Calu3 (cell line): ENCODE results near the gene PMPCA. TPM values are rescaled to one million over a fixed set of nuclear protein-coding genes. Genes with fewer than 3 reads are reported as not detected.

Experiments
- BruUV-seq: library from RNA; stranded (reverse); fragments of 400-500 nt; replicated peaks from 2 replicates; lab custom pipeline; 2021; lab: Mats Ljungman, UMichigan
- CTCF ChIA-PET: fragments of 300-600 bp; sonication (Branson Sonifier 250); formaldehyde crosslinking; loops from one replicate; lab custom pipeline; 2022; ENCODE audit warnings: antibody characterized with exemption; lab: Charles Lee
- DNase-seq: peaks from one replicate; pipeline ENCODE4 v3.0.0; 2022
- H3K27ac Mint-ChIP-seq: one replicate; pipeline ENCODE4 v1.8.0; 2022; ENCODE audit warnings: mixed read lengths; ENCODE audit not compliant: unreplicated experiment
- H3K27me3 Mint-ChIP-seq: one replicate; pipeline ENCODE4 v1.8.0; 2022; ENCODE audit warnings: mixed read lengths; ENCODE audit not compliant: unreplicated experiment
- H3K36me3 Mint-ChIP-seq: one replicate; pipeline ENCODE4 v1.8.0; 2022; ENCODE audit warnings: mild to moderate bottlenecking, moderate library complexity, mixed read lengths; ENCODE audit not compliant: insufficient read depth, unreplicated experiment
- H3K4me1 Mint-ChIP-seq: one replicate; pipeline ENCODE4 v1.8.0; 2022; ENCODE audit warnings: mild to moderate bottlenecking, low read depth, mixed read lengths; ENCODE audit not compliant: unreplicated experiment
- H3K4me3 Mint-ChIP-seq: one replicate; pipeline ENCODE4 v1.8.0; 2022; ENCODE audit warnings: mild to moderate bottlenecking, low read depth, moderate library complexity, mixed read lengths; ENCODE audit not compliant: unreplicated experiment
- H3K9me3 Mint-ChIP-seq: one replicate; pipeline ENCODE4 v1.8.0; 2022; ENCODE audit warnings: low read depth, mixed read lengths; ENCODE audit not compliant: unreplicated experiment
- intact Hi-C: fragments of 100-400 bp; cut with micrococcal nuclease; formaldehyde crosslinking; loops from one replicate; pipeline ENCODE4 v1.10.0; 2022; ENCODE audit not compliant: unreplicated experiment
- total RNA-seq: library from RNA; stranded (reverse); gene quantifications from 2 replicates; pipeline ENCODE4 v1.2.3, GENCODE V29; 2022
- TF ChIP-seq, protein P1 (sequence below): fragments of 200-600 bp; IDR thresholded peaks from one replicate; pipeline ENCODE4 v1.8.0; 2022; ENCODE audit warnings: antibody characterized with exemption; ENCODE audit not compliant: unreplicated experiment

The PMPCA gene
- total RNA-seq, 1 experiment from 2014 or later: 44.0 TPM

DNA sequence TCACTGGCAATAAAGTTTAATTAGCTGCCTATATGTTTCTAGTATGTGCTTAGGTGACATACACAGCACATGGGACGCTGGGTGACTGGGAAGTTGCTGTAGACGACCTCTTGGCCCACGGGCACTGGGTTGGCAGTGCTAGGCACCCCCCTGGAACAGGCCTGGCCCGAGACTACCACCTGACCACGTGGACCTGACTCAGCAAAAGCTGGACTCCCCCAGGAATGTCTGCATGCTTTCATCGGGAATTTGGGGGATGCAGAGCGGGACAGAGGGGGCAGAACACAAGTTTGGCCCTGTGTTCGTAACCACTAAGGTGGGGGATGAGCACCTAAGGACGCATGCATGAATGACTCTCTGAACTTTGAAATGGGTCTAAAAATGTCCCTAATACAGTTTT lies 45.8 kb downstream of the PMPCA start:
- CTCF ChIA-PET: no interaction called here
- H3K4me3 Mint-ChIP-seq: no peak overlapping the region
- BruUV-seq: no TSS peak
- no peaks in the 10 kb centered on the region for H3K4me1 Mint-ChIP-seq
- TF ChIP-seq, protein P1, sequence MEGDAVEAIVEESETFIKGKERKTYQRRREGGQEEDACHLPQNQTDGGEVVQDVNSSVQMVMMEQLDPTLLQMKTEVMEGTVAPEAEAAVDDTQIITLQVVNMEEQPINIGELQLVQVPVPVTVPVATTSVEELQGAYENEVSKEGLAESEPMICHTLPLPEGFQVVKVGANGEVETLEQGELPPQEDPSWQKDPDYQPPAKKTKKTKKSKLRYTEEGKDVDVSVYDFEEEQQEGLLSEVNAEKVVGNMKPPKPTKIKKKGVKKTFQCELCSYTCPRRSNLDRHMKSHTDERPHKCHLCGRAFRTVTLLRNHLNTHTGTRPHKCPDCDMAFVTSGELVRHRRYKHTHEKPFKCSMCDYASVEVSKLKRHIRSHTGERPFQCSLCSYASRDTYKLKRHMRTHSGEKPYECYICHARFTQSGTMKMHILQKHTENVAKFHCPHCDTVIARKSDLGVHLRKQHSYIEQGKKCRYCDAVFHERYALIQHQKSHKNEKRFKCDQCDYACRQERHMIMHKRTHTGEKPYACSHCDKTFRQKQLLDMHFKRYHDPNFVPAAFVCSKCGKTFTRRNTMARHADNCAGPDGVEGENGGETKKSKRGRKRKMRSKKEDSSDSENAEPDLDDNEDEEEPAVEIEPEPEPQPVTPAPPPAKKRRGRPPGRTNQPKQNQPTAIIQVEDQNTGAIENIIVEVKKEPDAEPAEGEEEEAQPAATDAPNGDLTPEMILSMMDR: no peak
- H3K36me3 Mint-ChIP-seq: peaks cover 70% of the 10 kb centered on the region
- H3K27me3 Mint-ChIP-seq: no peaks in the 10 kb centered on the region
- no peak overlapping the region for H3K27ac Mint-ChIP-seq
- no peaks in the 10 kb centered on the region for H3K9me3 Mint-ChIP-seq
- intact Hi-C loops: no loop called here
- no peak for DNase-seq

DNA sequence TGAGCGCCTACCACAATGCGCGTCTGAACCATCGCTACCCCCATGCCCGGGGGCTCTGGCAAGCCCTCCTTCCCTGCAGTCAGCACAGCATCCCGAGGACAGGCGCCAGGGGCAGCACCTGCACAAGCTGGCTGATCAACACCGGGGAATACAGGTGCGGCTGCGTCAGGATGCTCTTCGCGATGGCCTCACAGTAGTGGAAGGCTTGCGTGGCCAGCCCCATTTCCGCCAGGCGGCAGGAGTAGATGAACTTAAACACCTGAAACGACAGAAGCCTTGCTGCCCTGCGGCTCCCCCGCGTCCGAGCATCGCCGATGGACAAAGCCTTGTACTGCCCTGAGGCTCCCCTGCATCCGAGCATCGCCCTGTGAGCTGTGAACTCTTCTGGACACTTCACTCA lies 46.9 kb downstream of the PMPCA start:
- CTCF ChIA-PET: interaction anchor here (0.5 kb wide), 1 partner anchor 172 kb away, joined by 4 read pairs; no protein-coding TSS in a partner anchor

DNA sequence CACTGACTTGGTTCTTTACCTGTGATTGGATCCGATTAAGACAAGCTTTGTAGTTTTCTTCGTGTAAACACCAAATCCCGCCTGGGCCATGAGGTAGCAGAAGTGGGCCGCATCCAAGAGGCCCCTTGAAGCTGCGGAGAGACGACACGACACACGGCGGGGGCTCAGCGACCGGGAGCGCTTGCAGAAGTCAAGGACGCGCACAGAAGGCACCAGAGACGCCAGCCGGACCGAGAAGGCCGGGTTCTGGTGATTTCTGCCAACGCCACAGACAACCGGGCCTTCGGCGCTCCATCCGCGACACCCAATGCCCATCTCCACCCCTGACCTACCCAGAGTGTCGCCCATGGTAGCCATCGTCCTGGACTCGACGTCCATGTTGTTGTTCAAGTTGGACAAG lies 49.0 kb downstream of the PMPCA start:
- intact Hi-C loops: no loop called here
- H3K27me3 Mint-ChIP-seq: no peaks in the 10 kb centered on the region
- H3K9me3 Mint-ChIP-seq: no peaks in the 10 kb centered on the region
- H3K4me3 Mint-ChIP-seq: no peak overlapping the region
- no peaks in the 10 kb centered on the region for H3K4me1 Mint-ChIP-seq
- CTCF ChIA-PET: no interaction called here
- DNase-seq: no peak
- TF ChIP-seq, protein P1: no peak
- no TSS peak for BruUV-seq
- H3K27ac Mint-ChIP-seq: no peak overlapping the region
- H3K36me3 Mint-ChIP-seq: peaks cover 56% of the 10 kb centered on the region

More for the DNA sequence above, 46.9 kb downstream of the PMPCA start:
- DNase-seq: no peak
- no peak overlapping the region for H3K4me3 Mint-ChIP-seq
- BruUV-seq: no TSS peak
- no peaks in the 10 kb centered on the region for H3K9me3 Mint-ChIP-seq
- H3K27ac Mint-ChIP-seq: no peak overlapping the region
- no peaks in the 10 kb centered on the region for H3K4me1 Mint-ChIP-seq
- H3K36me3 Mint-ChIP-seq: peaks cover 70% of the 10 kb centered on the region
- no peaks in the 10 kb centered on the region for H3K27me3 Mint-ChIP-seq
- TF ChIP-seq, protein P1: no peak
- intact Hi-C loops: no loop called here

DNA sequence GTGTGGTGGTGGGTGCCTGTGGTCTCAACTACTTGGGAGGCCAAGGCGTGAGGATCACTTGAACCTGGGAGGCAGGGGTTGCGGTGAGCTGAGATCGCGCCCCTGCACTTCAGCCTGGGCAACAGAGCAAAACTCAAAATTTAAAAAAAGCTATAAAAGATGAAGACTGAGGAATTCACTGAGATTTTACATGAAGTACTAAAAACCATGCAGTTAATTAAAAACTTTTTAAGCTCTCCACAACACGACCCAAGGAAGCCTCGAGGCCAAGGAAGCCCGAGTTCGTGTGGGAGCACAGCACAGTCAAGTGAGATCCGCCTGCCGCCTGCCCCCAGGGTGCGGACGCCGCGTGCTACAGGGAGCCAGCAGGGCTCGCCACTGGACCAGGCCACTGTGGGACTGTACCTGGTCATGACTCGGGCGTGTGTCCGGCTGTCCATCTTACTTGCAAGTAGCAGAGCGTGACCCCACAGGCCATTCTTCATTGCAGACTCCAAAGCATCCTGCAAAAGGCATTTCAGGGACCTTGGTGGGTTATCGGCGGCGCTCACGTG lies 50.4 kb downstream of the PMPCA start:
- H3K4me1 Mint-ChIP-seq: no peaks in the 10 kb centered on the region
- H3K27me3 Mint-ChIP-seq: no peaks in the 10 kb centered on the region
- no peak for DNase-seq
- H3K9me3 Mint-ChIP-seq: no peaks in the 10 kb centered on the region
- H3K4me3 Mint-ChIP-seq: no peak overlapping the region
- intact Hi-C loops: no loop called here
- CTCF ChIA-PET: no interaction called here
- H3K27ac Mint-ChIP-seq: no peak overlapping the region
- TF ChIP-seq, protein P1: no peak
- H3K36me3 Mint-ChIP-seq: peaks cover 58% of the 10 kb centered on the region
- no TSS peak for BruUV-seq
